Measurements from ENCODE around the gene ZNF189.

Gene ZNF189

DNA sequence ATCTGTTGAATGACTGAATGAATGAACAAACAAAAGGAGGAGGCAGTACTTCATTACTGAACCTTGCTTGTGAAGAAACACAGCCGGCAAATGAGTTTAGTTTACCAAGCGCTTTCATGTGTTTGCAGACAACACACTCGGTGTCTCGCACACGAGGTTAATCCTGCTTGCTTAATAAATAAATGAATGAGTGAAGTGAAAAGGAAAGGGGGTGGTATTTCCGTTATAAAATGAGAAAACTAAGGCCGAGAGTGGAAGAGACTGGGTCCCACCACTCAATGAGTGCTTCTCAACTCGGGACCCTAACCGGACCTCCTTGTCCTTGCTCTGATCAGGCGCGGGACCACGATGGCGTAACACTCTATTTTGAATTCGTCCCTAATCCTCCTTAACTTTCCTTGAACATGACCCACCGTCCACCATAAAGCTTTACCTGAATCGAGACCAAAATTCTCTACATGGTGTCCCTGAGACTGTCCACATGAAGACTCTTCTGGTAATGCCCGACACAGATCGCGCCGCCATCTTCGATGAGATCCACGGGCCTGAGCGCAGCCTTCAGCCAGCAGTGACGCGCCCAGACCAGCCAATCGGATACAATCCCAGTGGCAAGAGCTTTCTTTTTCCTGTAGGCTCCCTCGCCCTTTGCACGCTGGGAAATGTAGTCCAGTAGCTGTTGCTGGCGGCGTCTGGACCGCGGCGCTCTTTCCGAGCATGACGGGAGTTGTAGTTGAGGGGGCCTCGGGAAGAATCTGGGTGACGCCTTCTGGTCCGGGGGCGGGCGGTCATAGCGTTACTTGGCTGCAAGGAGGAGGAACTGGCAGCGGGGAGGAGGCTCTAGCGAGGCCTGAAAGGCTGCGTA is at the start of gene ZNF189, which contains the start of gene MRPL50:
ZNF189 (plus strand) TSS at position 784 of the 862 bp plus-strand sequence. CDS start 306 bp downstream, outside the sequence.
MRPL50 (minus strand) TSS at position 551 of the 862 bp plus-strand sequence; CDS start at position 525, 26 bp downstream.
- Histone ChIP-seq H3K9me2 (replicated peaks; ENCODE audit: low read depth, low read length) (no peaks in the 10 kb centered on the region), H3K27me3 (ENCODE audit: insufficient read depth, low read length, poor library complexity, severe bottlenecking) (no peaks in the 10 kb centered on the region), H3K9me3 (ENCODE audit: insufficient read depth, low read depth, low read length) (no peaks in the 10 kb centered on the region), H3K9ac (ENCODE audit: low read depth, low read length, poor library complexity, severe bottlenecking) (peak within 1 kb of the TSS; percentile 91), H3K4me2 (ENCODE audit: low read depth, low read length, poor library complexity, severe bottlenecking) (peak within 1 kb of the TSS; percentile 91), H3K4me3 (ENCODE audit: low read length, poor library complexity, severe bottlenecking) (peak within 1 kb of the TSS; percentile 83), H3K79me2 (ENCODE audit: insufficient read depth, low read length) (peaks cover 89% of the 10 kb centered on the region), H3K4me1 (ENCODE audit: insufficient read depth, low read length, poor library complexity, severe bottlenecking) (peaks cover 56% of the 10 kb centered on the region), H2AFZ (ENCODE audit: low read length) (peak within 1 kb of the TSS; percentile 95), H3F3A (ENCODE audit: low read depth) (no peaks in the 10 kb centered on the region), H3K36me3 (ENCODE audit: insufficient read depth, low read length) (no peaks in the 10 kb centered on the region; the same call in 1 of the 2 replicates), H4K20me1 (ENCODE audit: insufficient read depth, low read length, poor library complexity, severe bottlenecking) (peaks cover 21% of the 10 kb centered on the region)
- TF ChIP-seq CTCF (conservative IDR thresholded peaks at IDR 0.05; ENCODE audit: low read length) (no peak), EZH2phosphoT487 (IDR thresholded peaks at IDR 0.05; ENCODE audit: borderline replicate concordance) (no peak)

DNA sequence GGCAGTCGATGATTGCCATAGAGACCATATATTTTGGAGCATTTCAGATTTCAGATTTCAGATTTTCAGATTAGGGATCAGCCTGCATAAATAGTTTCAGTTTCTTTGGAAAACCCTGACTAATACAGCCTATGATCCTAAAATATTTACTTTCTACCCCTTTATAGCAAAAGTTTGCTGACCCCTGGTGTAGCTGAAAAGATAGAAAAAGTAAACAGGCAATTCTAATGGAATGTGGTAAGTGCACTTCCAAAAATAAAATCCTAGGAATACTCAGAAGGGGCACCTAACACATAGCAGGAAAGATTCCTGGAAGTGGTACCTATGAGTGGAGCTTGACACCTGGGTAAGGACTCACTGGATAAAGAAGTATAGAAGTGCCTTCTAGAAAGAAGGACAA is 48.4 kb upstream of the ZNF189 start:
- no peaks in the 10 kb centered on the region for H4K20me1 ChIP-seq (ENCODE audit: insufficient read depth, low read length, poor library complexity, severe bottlenecking)
- H2AFZ ChIP-seq (ENCODE audit: low read length): no peak overlapping the region
- TF ChIP-seq CTCF (conservative IDR thresholded peaks at IDR 0.05; ENCODE audit: low read length) (no peak), EZH2phosphoT487 (IDR thresholded peaks at IDR 0.05; ENCODE audit: borderline replicate concordance) (no peak)
- no peaks in the 10 kb centered on the region for H3K4me1 ChIP-seq (ENCODE audit: insufficient read depth, low read length, poor library complexity, severe bottlenecking)
- H3F3A ChIP-seq (ENCODE audit: low read depth): no peaks in the 10 kb centered on the region
- H3K9ac ChIP-seq (ENCODE audit: low read depth, low read length, poor library complexity, severe bottlenecking): no peak overlapping the region
- H3K79me2 ChIP-seq (ENCODE audit: insufficient read depth, low read length): no peaks in the 10 kb centered on the region
- H3K36me3 ChIP-seq (ENCODE audit: insufficient read depth, low read length): no peaks in the 10 kb centered on the region
- no peaks in the 10 kb centered on the region for H3K9me3 ChIP-seq (ENCODE audit: insufficient read depth, low read depth, low read length)
- no peaks in the 10 kb centered on the region for H3K9me2 ChIP-seq (replicated peaks; ENCODE audit: low read depth, low read length)
- H3K27me3 ChIP-seq (ENCODE audit: insufficient read depth, low read length, poor library complexity, severe bottlenecking): no peaks in the 10 kb centered on the region
- H3K4me3 ChIP-seq (ENCODE audit: low read length, poor library complexity, severe bottlenecking): no peak overlapping the region
- no peak overlapping the region for H3K4me2 ChIP-seq (ENCODE audit: low read depth, low read length, poor library complexity, severe bottlenecking)

GRCh38 chr9:101352892-101353463 is 45.7 kb upstream of the ZNF189 start:
- H3K9me2 ChIP-seq (replicated peaks; ENCODE audit: low read depth, low read length): no peaks in the 10 kb centered on the region
- no peaks in the 10 kb centered on the region for H3K36me3 ChIP-seq (ENCODE audit: insufficient read depth, low read length)
- H3K27me3 ChIP-seq (ENCODE audit: insufficient read depth, low read length, poor library complexity, severe bottlenecking): no peaks in the 10 kb centered on the region
- no peaks in the 10 kb centered on the region for H3K79me2 ChIP-seq (ENCODE audit: insufficient read depth, low read length)
- no peak overlapping the region for H3K4me3 ChIP-seq (ENCODE audit: low read length, poor library complexity, severe bottlenecking)
- H3K9ac ChIP-seq (ENCODE audit: low read depth, low read length, poor library complexity, severe bottlenecking): no peak overlapping the region
- no peaks in the 10 kb centered on the region for H3K9me3 ChIP-seq (ENCODE audit: insufficient read depth, low read depth, low read length)
- no peaks in the 10 kb centered on the region for H4K20me1 ChIP-seq (ENCODE audit: insufficient read depth, low read length, poor library complexity, severe bottlenecking)
- TF ChIP-seq CTCF (conservative IDR thresholded peaks at IDR 0.05; ENCODE audit: low read length) (no peak), EZH2phosphoT487 (IDR thresholded peaks at IDR 0.05; ENCODE audit: borderline replicate concordance) (no peak)
- no peaks in the 10 kb centered on the region for H3K4me1 ChIP-seq (ENCODE audit: insufficient read depth, low read length, poor library complexity, severe bottlenecking)
- no peaks in the 10 kb centered on the region for H3F3A ChIP-seq (ENCODE audit: low read depth)
- H3K4me2 ChIP-seq (ENCODE audit: low read depth, low read length, poor library complexity, severe bottlenecking): no peak overlapping the region
- H2AFZ ChIP-seq (ENCODE audit: low read length): no peak overlapping the region

Data from Loucy (cell line).